Measurements from ENCODE around the gene SCN3B.
"Not testable (repeated sequence)": the region's sequence is repeated elsewhere in the genome, so short reads cannot be mapped to it uniquely, and the experiment has no call there.

The SCN3B gene

DNA sequence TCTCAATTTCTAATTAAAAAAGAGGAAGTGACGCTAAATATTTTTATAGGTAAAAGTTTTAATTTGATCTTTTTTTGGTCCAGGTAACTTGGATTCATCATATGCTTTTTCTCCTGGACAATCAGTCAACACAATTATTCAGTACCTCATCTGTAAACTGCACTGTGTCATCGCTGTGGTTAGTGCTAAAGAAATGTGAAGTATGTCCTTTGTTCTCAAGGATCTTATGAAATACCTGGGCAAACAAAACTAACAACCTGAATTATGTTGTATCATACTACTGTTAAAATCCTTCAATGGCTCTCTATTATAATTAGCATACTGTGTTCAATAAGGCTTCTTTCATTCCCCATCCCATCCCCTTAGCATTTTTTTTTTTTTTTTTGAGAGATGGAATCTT lies 19.9 kb upstream of the SCN3B start:
- no peaks in the 10 kb centered on the region for H3K9me3 Mint-ChIP-seq
- ATAC-seq, result no peak
- DNase-seq, result no peak
- no peak overlapping the region for H3K4me3 Mint-ChIP-seq
- no peak overlapping the region for H3K27ac Mint-ChIP-seq
- no peaks in the 10 kb centered on the region for H3K4me1 Mint-ChIP-seq
- no peaks in the 10 kb centered on the region for H3K27me3 Mint-ChIP-seq

DNA sequence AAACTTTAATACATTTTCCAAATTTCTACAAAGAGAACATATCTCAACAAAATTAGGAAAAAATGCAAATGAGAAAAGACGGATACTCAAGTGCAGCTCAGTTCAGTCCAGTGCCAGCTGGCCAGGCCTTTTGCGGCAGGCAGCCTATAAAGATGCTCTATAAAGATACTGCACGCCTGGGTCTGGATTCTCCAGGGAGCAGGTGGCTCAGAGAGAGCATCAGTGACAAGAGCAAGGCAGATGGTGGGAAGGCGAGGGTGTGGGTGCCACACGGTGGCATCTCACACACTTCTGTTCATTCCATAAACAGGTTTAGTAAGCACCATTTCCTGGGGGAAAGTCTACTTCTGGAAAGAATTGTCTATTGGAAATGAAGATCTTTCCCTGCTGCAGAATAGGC lies 18.1 kb upstream of the SCN3B start:
- Mint-ChIP-seq H3K4me1 (no peaks in the 10 kb centered on the region), H3K27ac (no peak overlapping the region), H3K9me3 (no peaks in the 10 kb centered on the region), H3K4me3 (no peak overlapping the region), H3K27me3 (no peaks in the 10 kb centered on the region)
- no peak for ATAC-seq
- no peak for DNase-seq

DNA sequence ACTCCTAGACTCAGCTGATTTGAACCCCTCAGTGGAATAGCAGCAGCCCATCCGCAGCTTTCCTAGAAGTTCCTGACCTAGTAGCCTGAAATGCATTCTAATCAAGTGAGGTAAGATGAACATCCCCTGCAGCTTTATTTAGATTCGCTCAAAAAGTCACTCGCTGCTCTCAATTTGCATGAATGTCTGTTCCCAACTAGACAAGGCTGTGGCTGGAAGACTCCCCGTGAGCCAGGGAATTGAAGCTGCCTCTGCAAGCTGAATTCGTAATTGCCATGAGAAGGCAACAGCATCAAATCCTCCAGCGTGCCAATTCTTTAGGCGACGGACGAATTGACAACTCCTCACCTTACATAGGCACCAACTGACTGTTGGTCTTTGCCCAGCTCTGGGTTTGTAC lies 17.1 kb upstream of the SCN3B start:
- no peaks in the 10 kb centered on the region for H3K4me1 Mint-ChIP-seq
- no peak overlapping the region for H3K27ac Mint-ChIP-seq
- H3K27me3 Mint-ChIP-seq, result no peaks in the 10 kb centered on the region
- no peak overlapping the region for H3K4me3 Mint-ChIP-seq
- no peaks in the 10 kb centered on the region for H3K9me3 Mint-ChIP-seq
- ATAC-seq, result no peak
- DNase-seq, result no peak

DNA sequence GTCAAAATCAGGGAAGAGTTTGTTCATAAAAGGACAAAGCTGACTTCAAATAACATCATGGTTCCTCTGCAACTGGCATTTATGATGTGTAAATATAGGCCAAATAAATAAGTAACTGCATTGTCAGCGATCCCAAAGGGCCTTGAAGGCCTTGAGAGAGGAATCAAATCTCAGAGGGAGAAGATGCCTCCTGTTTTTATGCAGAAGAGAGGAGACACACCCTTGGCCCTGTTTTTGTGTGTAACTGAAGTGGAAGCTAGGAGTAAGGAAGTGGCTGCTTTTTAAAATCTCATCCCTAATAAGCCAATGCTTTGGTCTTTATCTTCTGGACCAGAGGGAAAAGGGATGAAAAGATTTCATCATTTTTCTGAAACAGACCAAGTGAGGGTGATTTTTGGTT lies 15.7 kb upstream of the SCN3B start:
- H3K4me3 Mint-ChIP-seq, result no peak overlapping the region
- no peaks in the 10 kb centered on the region for H3K9me3 Mint-ChIP-seq
- H3K27me3 Mint-ChIP-seq, result no peaks in the 10 kb centered on the region
- DNase-seq, result no peak
- no peak for ATAC-seq
- H3K4me1 Mint-ChIP-seq, result no peaks in the 10 kb centered on the region
- H3K27ac Mint-ChIP-seq, result no peak overlapping the region

DNA sequence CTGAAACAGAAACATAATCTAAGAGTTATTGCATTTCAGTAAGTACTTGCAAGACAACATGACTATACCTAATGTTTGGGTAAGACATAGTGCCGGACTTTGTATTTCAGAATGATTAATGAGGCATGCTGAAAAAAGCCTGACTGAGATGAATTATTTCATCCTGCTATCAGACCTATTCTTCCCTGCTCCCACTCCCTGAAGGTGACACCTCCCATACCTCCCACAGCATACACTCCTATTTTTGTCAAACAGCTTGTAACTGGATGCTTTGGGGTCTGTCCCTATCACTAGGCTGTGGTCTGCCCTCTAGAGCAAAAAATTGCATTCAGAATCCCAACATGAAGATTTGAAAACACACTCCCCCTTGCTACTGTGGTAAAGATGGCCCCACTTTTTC lies 10.9 kb upstream of the SCN3B start:
- Mint-ChIP-seq H3K4me3 (no peak overlapping the region), H3K9me3 (peaks cover 5 to 17% of the 10 kb centered on the region in 2 donors), H3K4me1 (no peaks in the 10 kb centered on the region), H3K27ac (no peak overlapping the region), H3K27me3 (peaks cover 7% of the 10 kb centered on the region)
- ATAC-seq (no peak), DNase-seq (no peak)

DNA sequence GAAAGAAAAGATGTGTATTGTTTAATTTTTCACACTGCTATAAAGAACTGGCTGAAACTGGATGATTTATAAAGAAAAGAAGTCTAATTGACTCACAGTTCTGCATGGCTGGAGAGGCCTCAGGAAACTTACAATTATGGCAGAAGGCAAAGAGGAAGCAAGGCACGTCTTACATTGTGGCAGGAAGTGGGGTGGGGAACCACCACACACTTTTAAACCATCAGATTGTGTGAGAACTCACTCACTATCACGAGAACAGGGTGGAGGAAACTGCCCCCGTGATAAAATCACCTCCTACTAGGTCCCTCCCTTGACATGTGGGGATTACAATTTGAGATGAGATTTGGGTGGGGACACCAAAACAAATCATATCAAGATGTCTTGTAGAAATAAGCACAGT lies 5.5 kb upstream of the SCN3B start:
- DNase-seq (peak in 1 of 2 donors; percentile 38), ATAC-seq (peak; percentile 84)
- not testable (repeated sequence) for H3K4me3 Mint-ChIP-seq
- Mint-ChIP-seq H3K27me3 (peaks cover 21% of the 10 kb centered on the region), H3K9me3 (peaks cover 22 to 33% of the 10 kb centered on the region in 2 donors), H3K27ac (peak overlapping the region in 1 of 2 donors; percentile 27), H3K4me1 (peaks cover 18% of the 10 kb centered on the region)

DNA sequence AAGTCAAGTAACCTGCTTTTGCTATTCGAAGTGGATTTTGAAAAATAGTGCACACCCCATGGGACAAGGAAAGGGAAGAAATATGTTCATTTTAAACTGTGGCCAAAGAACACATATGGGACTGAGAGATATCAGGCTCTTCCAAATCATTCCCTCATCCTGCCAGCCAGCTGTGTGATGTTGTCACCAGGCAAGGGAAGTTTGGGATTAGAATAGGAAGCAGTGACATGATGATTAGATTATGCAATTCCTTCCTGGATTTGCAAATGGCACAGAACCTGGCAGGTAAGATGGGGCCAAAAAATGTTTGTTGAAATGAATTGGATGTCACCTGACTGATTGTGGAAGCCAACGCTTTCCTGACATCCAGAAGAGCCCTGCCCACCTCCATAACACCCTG lies 4.9 kb upstream of the SCN3B start:
- ATAC-seq (no peak), DNase-seq (no peak)
- Mint-ChIP-seq H3K4me1 (peaks cover 18% of the 10 kb centered on the region), H3K4me3 (no peak overlapping the region), H3K27ac (no peak overlapping the region), H3K27me3 (peaks cover 27% of the 10 kb centered on the region), H3K9me3 (peaks cover 22 to 33% of the 10 kb centered on the region in 2 donors)

DNA sequence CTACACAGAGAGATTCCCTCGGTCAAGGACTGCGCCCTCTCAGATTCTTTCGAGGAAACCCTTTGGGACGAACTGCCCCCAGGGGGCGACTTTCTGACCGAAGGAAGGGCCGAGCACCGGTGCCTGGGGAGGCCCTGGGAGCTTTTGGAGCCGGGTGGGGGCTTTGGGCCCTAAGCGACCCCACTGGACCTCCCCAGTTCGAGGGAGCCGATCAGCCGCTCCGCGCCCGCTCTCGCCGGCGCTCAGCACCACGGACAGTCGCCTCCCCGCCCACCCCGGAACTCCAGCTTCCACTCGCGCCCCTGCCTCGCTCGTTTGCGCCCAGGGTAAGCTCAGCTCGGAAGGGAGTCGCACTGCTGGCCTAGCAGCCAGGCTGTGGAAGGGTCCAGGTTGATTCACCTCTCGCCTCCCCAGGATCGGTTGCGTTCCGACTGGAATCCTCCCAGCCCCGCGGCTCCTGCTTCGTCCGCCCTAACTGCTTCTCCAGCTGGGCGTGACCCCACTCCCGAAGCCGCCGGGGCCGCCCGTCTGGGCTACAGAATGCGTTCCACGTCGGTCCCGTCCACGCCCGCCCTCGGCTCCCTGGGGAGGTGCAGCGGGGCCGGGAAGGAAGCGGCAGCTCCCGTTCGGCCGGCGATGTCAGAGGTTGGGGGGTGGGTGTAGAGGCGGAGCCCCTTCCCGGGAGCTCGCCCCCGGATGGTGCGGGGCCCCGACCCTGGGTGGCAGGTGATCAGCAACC lies 428 bp downstream of the SCN3B start:
- no peak overlapping the region for H3K27ac Mint-ChIP-seq
- H3K4me1 Mint-ChIP-seq, result peaks cover 11% of the 10 kb centered on the region
- DNase-seq (peak; percentile 11 to 15), ATAC-seq (peak; percentile 73)
- peaks cover 60% of the 10 kb centered on the region for H3K27me3 Mint-ChIP-seq
- H3K9me3 Mint-ChIP-seq, result peaks cover 10 to 13% of the 10 kb centered on the region in 2 donors
- H3K4me3 Mint-ChIP-seq, result peak overlapping the region; percentile 61 to 64

DNA sequence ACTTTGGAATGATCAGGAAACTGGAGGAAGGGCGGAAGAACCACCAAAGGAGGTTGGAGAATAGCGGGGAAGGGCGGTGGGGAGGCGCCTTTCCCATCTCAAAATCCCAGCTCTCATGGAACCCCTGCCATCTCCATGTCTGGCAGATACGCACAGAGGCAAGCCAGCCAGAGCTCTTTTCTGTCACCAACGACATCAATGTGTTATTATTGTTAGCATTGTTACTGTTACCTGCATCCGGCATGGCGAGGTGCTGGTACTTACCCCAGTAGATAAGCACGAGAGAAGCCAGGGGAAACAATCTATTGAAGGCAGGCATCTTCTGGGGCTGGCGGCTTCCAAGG lies 969 bp downstream of the SCN3B start:
- Mint-ChIP-seq H3K27ac (no peak overlapping the region), H3K4me3 (peak overlapping the region; percentile 61 to 64), H3K27me3 (peaks cover 60% of the 10 kb centered on the region), H3K9me3 (peaks cover 5 to 7% of the 10 kb centered on the region in 2 donors), H3K4me1 (peaks cover 6% of the 10 kb centered on the region)
- no peak for ATAC-seq
- no peak for DNase-seq

DNA sequence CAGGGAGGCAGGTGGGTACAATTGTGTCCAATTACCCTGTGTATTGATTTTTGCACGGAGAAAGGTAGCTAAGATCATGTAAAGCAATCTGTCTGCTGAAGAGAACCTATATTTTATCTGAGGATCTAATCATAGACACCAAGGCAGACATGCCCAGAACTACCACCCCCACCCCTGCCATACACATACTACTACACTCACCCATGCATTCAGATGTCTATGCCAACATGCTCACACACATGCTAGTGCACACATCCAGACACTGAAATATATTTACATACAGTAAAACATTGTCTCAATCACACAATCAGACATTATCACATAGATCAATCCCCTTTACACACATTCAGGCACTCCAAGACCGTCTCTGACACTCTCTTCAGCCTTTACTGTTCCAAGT lies 1.8 kb downstream of the SCN3B start:
- peaks cover 6% of the 10 kb centered on the region for H3K4me1 Mint-ChIP-seq
- peaks cover 60% of the 10 kb centered on the region for H3K27me3 Mint-ChIP-seq
- DNase-seq (no peak), ATAC-seq (no peak)
- H3K4me3 Mint-ChIP-seq, result no peak overlapping the region
- no peak overlapping the region for H3K27ac Mint-ChIP-seq
- no peaks in the 10 kb centered on the region for H3K9me3 Mint-ChIP-seq

DNA sequence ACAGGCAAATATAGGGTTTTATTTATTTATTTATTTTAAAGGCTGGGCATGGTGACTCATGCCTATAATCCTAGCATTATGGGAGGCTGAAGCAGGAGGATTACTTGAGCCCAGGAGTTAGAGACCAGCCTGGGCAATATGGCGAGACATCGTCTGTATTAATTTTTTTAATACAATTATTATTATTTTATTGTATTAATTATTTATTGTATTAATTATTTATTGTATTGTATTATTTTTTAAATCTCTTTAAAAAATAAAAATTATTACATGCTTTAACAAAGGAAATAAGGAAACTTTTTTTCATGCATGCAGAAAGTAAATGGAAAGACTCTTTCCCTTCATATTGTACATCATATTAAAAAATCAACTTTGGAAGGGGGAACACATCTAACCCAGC lies 3.5 kb downstream of the SCN3B start:
- no peak overlapping the region for H3K27ac Mint-ChIP-seq
- H3K4me3 Mint-ChIP-seq, result no peak overlapping the region
- DNase-seq (no peak), ATAC-seq (no peak)
- no peaks in the 10 kb centered on the region for H3K9me3 Mint-ChIP-seq
- H3K4me1 Mint-ChIP-seq, result peaks cover 6% of the 10 kb centered on the region
- peaks cover 66% of the 10 kb centered on the region for H3K27me3 Mint-ChIP-seq

DNA sequence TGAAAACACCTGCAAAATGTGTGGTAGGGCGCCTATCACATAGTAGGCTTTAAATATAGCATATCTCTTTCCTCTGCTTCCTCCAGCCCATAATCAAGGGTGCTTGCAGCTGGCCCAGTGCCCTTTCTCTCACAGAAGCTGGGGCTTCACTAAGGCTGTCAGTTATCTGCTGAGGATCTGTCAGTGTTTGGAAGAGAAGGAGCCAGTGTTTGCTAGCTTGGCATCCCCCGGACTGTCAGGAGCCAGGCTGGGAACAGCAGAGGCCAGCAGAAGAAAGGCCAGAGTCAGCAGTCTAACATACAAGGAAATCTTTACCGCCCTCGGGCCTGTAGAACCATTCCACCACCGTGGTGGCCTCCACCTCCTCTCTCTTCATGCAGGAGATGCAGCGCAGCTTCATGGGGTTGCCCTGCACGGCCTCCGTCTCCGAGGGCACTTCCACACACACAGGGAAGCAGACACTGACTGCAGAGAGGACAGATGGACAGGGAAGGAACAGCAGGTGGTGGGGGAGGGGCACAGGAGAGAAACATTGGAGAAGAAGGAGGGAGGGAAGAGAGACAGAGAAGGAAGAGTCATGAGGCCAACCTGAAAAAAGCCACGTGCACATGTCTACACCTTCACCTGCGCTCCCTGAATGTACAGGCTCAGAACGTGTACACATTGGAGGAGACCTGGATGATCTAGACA lies 9.0 kb downstream of the SCN3B start:
- DNase-seq (no peak), ATAC-seq (no peak)
- no peak overlapping the region for H3K27ac Mint-ChIP-seq
- no peaks in the 10 kb centered on the region for H3K9me3 Mint-ChIP-seq
- H3K27me3 Mint-ChIP-seq, result peaks cover 36% of the 10 kb centered on the region
- H3K4me3 Mint-ChIP-seq, result no peak overlapping the region
- H3K4me1 Mint-ChIP-seq, result peaks cover 6% of the 10 kb centered on the region

DNA sequence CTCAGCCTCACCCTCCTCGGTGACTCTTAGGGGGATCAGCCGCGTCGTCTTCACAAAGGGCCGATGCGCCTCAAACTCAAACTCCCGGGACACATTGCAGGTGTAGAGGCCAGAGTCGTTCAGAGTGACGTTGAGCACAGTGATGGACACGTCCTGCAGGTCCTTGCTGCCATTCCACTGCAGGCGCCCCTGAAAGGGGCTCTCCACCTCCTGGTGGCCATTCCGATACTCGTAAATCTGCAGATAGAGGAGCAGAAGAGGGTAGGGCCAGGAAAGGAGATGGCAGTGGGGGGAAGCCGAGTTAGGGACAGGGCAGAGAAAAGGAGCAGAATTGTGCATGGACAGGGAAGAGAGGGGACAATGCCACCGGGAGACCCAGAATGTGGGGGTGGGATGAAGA lies 12.0 kb downstream of the SCN3B start:
- H3K27ac Mint-ChIP-seq, result no peak overlapping the region
- ATAC-seq, result no peak
- no peak for DNase-seq
- H3K27me3 Mint-ChIP-seq, result peaks cover 40% of the 10 kb centered on the region
- no peak overlapping the region for H3K4me3 Mint-ChIP-seq
- H3K4me1 Mint-ChIP-seq, result peaks cover 6% of the 10 kb centered on the region
- H3K9me3 Mint-ChIP-seq, result no peaks in the 10 kb centered on the region

DNA sequence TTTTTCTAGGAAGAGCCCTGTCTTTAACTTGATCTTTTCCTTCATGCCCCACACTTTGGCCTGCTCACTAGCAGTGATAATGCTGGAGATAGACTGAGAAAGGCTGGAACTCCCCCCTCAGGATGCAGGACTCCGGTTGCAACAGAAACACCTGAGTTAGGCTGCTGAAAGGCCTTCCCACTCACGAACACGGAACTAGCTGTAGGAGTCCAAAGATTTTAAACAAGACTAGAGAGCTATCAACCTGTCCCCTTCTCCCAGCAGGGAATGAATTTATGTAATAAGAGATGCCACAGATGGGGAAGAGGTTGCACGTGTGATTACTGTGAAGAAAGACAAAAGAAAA lies 13.0 kb downstream of the SCN3B start:
- DNase-seq (no peak), ATAC-seq (no peak)
- no peaks in the 10 kb centered on the region for H3K9me3 Mint-ChIP-seq
- H3K4me1 Mint-ChIP-seq, result peaks cover 6% of the 10 kb centered on the region
- no peak overlapping the region for H3K4me3 Mint-ChIP-seq
- H3K27me3 Mint-ChIP-seq, result peaks cover 42% of the 10 kb centered on the region
- H3K27ac Mint-ChIP-seq, result no peak overlapping the region

DNA sequence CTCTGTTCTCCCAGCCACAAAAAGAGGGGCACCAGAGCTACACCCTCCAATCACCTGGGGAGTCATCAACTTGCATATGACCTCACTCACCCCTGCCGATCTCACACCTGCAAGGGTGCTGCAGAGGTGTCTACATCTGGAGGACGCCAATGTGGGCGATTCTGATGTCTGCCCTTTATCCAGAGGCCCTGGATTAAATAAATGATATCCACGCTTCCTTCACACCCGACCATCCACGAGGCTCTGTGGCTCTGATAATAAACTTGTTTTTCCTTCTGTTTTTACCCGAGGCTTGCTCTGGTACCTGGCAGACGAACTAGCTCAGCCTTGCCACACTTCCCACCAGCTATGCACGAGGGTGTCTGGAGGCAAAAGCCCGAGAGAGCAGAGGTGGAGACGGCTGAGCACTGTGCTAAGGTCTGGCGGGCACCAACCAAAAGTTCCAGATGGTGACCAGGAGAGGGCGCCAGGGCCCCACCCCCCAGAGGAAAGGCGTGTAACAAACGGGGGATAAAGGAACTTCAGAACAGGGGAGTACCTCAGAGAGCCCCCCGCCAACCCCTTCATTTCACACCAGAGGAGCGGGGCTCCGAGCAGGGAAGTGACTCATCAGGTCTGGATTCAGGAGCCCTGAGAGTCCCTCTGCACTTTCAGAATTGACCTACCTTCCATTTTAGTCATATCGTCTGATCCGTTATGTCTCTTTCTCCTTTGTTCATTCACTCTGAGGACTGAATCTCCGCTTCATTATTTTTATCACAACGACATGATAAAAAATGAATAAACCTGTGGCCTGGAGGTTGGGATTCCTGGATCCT lies 13.5 kb downstream of the SCN3B start:
- Mint-ChIP-seq H3K27ac (no peak overlapping the region), H3K27me3 (peaks cover 37% of the 10 kb centered on the region)

DNA sequence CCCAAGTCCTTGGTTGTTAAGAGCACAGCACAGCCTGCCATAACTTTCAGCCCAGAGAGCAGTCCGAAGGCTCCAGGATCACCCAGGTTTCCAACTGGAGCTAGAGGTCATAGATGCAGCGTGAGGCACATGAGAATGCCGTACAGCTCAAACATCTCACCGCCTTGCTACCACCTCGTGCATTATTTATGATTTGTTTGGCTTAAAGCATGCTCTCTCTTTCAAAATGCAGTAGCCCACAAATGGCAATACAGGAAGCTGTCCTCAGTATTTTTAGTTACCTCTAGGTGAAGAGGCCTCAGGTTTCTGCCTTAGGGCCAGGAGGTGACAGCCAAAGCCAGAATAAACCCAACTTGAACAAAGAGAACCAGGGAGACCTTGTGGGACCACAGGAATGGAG lies 14.4 kb downstream of the SCN3B start:
- H3K4me1 Mint-ChIP-seq, result peaks cover 6% of the 10 kb centered on the region

More for the DNA sequence above, 13.5 kb downstream of the SCN3B start:
- no peaks in the 10 kb centered on the region for H3K9me3 Mint-ChIP-seq
- DNase-seq (peak; percentile 57 to 61), ATAC-seq (peak; percentile 86)
- peaks cover 6% of the 10 kb centered on the region for H3K4me1 Mint-ChIP-seq
- no peak overlapping the region for H3K4me3 Mint-ChIP-seq

More for the DNA sequence above, 14.4 kb downstream of the SCN3B start:
- DNase-seq (no peak), ATAC-seq (no peak)
- H3K27me3 Mint-ChIP-seq, result peaks cover 31% of the 10 kb centered on the region
- no peak overlapping the region for H3K27ac Mint-ChIP-seq
- H3K4me3 Mint-ChIP-seq, result no peak overlapping the region
- H3K9me3 Mint-ChIP-seq, result no peaks in the 10 kb centered on the region

Measured in stimulated activated naive CD8-positive, alpha-beta T cell treated with anti-CD3 and anti-CD28 coated beads, Interleukin-15, amount 100 ng/mL, for 72 hours (primary cell).